IMR-90 (cell line): Measurements from ENCODE around the gene HJURP. TPM values are rescaled to one million over a fixed set of nuclear protein-coding genes. Genes with fewer than 3 reads are reported as not detected.

ENCODE experiments used
- ATAC-seq: fragments of 200-7000 bp; cut with Tn5 transposase; 2 replicates; pipeline ENCODE4 v1.9.1; 2020; ENCODE audit warnings: low read depth, mild to moderate bottlenecking, moderate library complexity
- BruUV-seq: library from RNA; stranded (reverse); fragments of 400-500 nt; replicated peaks from 2 replicates; lab custom pipeline; 2021; lab: Mats Ljungman, UMichigan
- CTCF ChIA-PET: fragments of 300-600 bp; formaldehyde crosslinking; extraction: SDS; loops from one replicate; lab custom pipeline; 2021; ENCODE audit warnings: antibody characterized with exemption; lab: Yijun Ruan, JAX
- POLR2A ChIA-PET: fragments of 300-600 bp; sonication (Branson Sonifier 250); formaldehyde crosslinking; loops from one replicate; lab custom pipeline; 2022; ENCODE audit warnings: antibody characterized with exemption; ENCODE audit not compliant: unreplicated experiment; lab: Charles Lee
- DNase-seq: peaks from one replicate; pipeline ENCODE4 v3.0.0; 2013
- H2AFZ ChIP-seq: replicated peaks from 2 replicates; pipeline ENCODE3; 2013; ENCODE audit warnings: low read length, mild to moderate bottlenecking; ENCODE audit not compliant: poor library complexity
- H2AK5ac ChIP-seq: 2 replicates; pipeline ENCODE4 v1.6.1; 2013; ENCODE audit warnings: low read depth, low read length, inconsistent platforms
- H2AK9ac ChIP-seq: replicated peaks from 2 replicates; pipeline ENCODE3; 2013; ENCODE audit warnings: mild to moderate bottlenecking, low read depth, low read length, moderate library complexity; ENCODE audit not compliant: poor library complexity
- H2BK120ac ChIP-seq: 2 replicates; pipeline ENCODE4 v1.6.1; 2013; ENCODE audit warnings: low read depth, low read length, inconsistent platforms
- H2BK15ac ChIP-seq: 3 replicates; pipeline ENCODE4 v1.6.1; 2013; ENCODE audit warnings: low read depth, low read length, inconsistent platforms
- H2BK20ac ChIP-seq: 2 replicates; pipeline ENCODE4 v1.6.1; 2013; ENCODE audit warnings: low read depth, mild to moderate bottlenecking, inconsistent platforms, low read length, moderate library complexity
- H2BK5ac ChIP-seq: 2 replicates; pipeline ENCODE4 v1.6.1; 2013; ENCODE audit warnings: mild to moderate bottlenecking, low read depth, low read length, inconsistent platforms; ENCODE audit not compliant: poor library complexity, severe bottlenecking
- H3K14ac ChIP-seq: replicated peaks from 2 replicates; pipeline ENCODE4 v1.6.1; 2013; ENCODE audit warnings: low read depth, low read length, inconsistent platforms
- H3K18ac ChIP-seq: 2 replicates; pipeline ENCODE4 v1.6.1; 2013; ENCODE audit warnings: low read depth, low read length, control low read depth
- H3K23ac ChIP-seq: 2 replicates; pipeline ENCODE4 v1.6.1; 2013; ENCODE audit warnings: low read depth, low read length, inconsistent platforms
- H3K27ac ChIP-seq: 2 replicates; pipeline ENCODE4 v1.5.1; 2013; ENCODE audit warnings: mild to moderate bottlenecking, control low read depth, low read length; ENCODE audit not compliant: insufficient read depth
- H3K27me3 ChIP-seq: 2 replicates; pipeline ENCODE4 v1.6.1; 2013; ENCODE audit warnings: low read length; ENCODE audit not compliant: control insufficient read depth, insufficient read depth
- H3K36me3 ChIP-seq: 2 replicates; pipeline ENCODE4 v1.6.1; 2013; ENCODE audit warnings: low read length, mixed read lengths; ENCODE audit not compliant: control insufficient read depth, insufficient read depth
- H3K4ac ChIP-seq: 2 replicates; pipeline ENCODE4 v1.6.1; 2013; ENCODE audit warnings: low read depth, low read length, inconsistent platforms
- H3K4me1 ChIP-seq: 2 replicates; pipeline ENCODE4 v1.6.1; 2013; ENCODE audit warnings: low read length, mixed read lengths; ENCODE audit not compliant: control insufficient read depth, insufficient read depth
- H3K4me2 ChIP-seq: 2 replicates; pipeline ENCODE4 v1.6.1; 2013; ENCODE audit warnings: low read depth, mild to moderate bottlenecking, control low read depth, low read length, moderate library complexity
- H3K4me3 ChIP-seq: 2 replicates; pipeline ENCODE4 v1.5.1; 2013; ENCODE audit warnings: low read depth, mild to moderate bottlenecking, control low read depth, low read length, moderate library complexity; ENCODE audit not compliant: insufficient read depth
- H3K56ac ChIP-seq: 2 replicates; pipeline ENCODE4 v1.6.1; 2013; ENCODE audit warnings: low read length, inconsistent platforms; ENCODE audit not compliant: insufficient read depth; ENCODE audit errors: extremely low read depth
- H3K79me1 ChIP-seq, 2 experiments: 2 replicates each; pipeline ENCODE4 v1.6.1; 2013; ENCODE audit warnings: low read length in 2 of 2, inconsistent platforms in 1 of 2, low read depth in 1 of 2
- H3K9ac ChIP-seq: 2 replicates; pipeline ENCODE4 v1.6.1; 2013; ENCODE audit warnings: low read depth, low read length, control low read depth
- H3K9me1 ChIP-seq: 2 replicates; pipeline ENCODE4 v1.6.1; 2013; ENCODE audit warnings: low read length, inconsistent platforms; ENCODE audit not compliant: insufficient read depth
- H3K9me3 ChIP-seq: 2 replicates; pipeline ENCODE4 v1.6.1; 2013; ENCODE audit warnings: low read length; ENCODE audit not compliant: control insufficient read depth, insufficient read depth
- H4K20me1 ChIP-seq: 2 replicates; pipeline ENCODE4 v1.6.1; 2013; ENCODE audit warnings: low read length, inconsistent platforms; ENCODE audit not compliant: insufficient read depth
- H4K5ac ChIP-seq: 2 replicates; pipeline ENCODE4 v1.6.1; 2013; ENCODE audit warnings: mild to moderate bottlenecking, low read depth, low read length, control low read depth
- H4K8ac ChIP-seq, 2 experiments: 2 replicates each; pipeline ENCODE4 v1.6.1; 2013; ENCODE audit warnings: low read depth in 2 of 2, low read length in 2 of 2, control low read depth in 1 of 2, inconsistent platforms in 1 of 2
- H4K91ac ChIP-seq: 2 replicates; pipeline ENCODE4 v1.6.1; 2013; ENCODE audit warnings: low read depth, low read length, inconsistent platforms; ENCODE audit not compliant: insufficient read depth
- BHLHE40 ChIP-seq: fragments of 150-350 bp; IDR thresholded peaks from 2 replicates; pipeline ENCODE4 v1.6.1; 2016; ENCODE audit warnings: mild to moderate bottlenecking, low read depth, low read length
- ELK1 ChIP-seq: fragments of 150-350 bp; IDR thresholded peaks from 2 replicates; pipeline ENCODE4 v1.6.1; 2016; ENCODE audit warnings: low read depth, mild to moderate bottlenecking, low read length, moderate library complexity, borderline replicate concordance
- MAFK ChIP-seq: IDR thresholded peaks from 2 replicates; pipeline ENCODE4 v1.6.1; 2012; ENCODE audit warnings: low read depth, low read length, improper control_type of control experiment
- MAZ ChIP-seq: IDR thresholded peaks from 2 replicates; pipeline ENCODE4 v1.6.1; 2012; ENCODE audit warnings: low read depth, mild to moderate bottlenecking, low read length, improper control_type of control experiment, moderate library complexity, borderline replicate concordance
- MXI1 ChIP-seq: IDR thresholded peaks from 2 replicates; pipeline ENCODE4 v1.6.1; 2012; ENCODE audit warnings: low read depth, mild to moderate bottlenecking, low read length, moderate library complexity, borderline replicate concordance
- POLR2A ChIP-seq: IDR thresholded peaks from 2 replicates; pipeline ENCODE4 v1.6.1; 2012; ENCODE audit warnings: mild to moderate bottlenecking, low read depth, low read length
- RAD21 ChIP-seq: IDR thresholded peaks from 2 replicates; pipeline ENCODE4 v1.6.1; 2012; ENCODE audit warnings: low read length, improper control_type of control experiment
- RCOR1 ChIP-seq: IDR thresholded peaks from 2 replicates; pipeline ENCODE4 v1.6.1; 2012; ENCODE audit warnings: mild to moderate bottlenecking, low read length, improper control_type of control experiment; ENCODE audit not compliant: insufficient replicate concordance
- SMC3 ChIP-seq: fragments of 150-350 bp; IDR thresholded peaks from 2 replicates; pipeline ENCODE4 v1.6.1; 2016; ENCODE audit warnings: low read depth, mild to moderate bottlenecking, antibody characterized with exemption, low read length, moderate library complexity
- WGBS, 2 experiments: methylation state at CpG; one replicate each; pipeline versions ENCODE4 v1.1.5 to v1.1.7; 2013; ENCODE audit warnings: missing lambda C conversion rate in 2 of 2; ENCODE audit not compliant: insufficient read length in 1 of 2; ENCODE audit errors: extremely low coverage in 2 of 2; 5-methylcytosine and 5-hydroxymethylcytosine counted together
- dilution Hi-C: fragments of 300-500 bp; cut with HindIII; formaldehyde crosslinking; loops from one replicate; pipeline ENCODE4 v1.14.3; 2018; ENCODE audit warnings: low sequenced_read_pairs; ENCODE audit not compliant: unreplicated experiment
- in situ Hi-C: fragments of 300-500 bp; cut with MboI; formaldehyde crosslinking; loops from 3 replicates; pipeline ENCODE4 v1.14.3; 2019; ENCODE audit warnings: low sequenced_read_pairs, inconsistent platforms, mixed read lengths
- intact Hi-C: fragments of 100-400 bp; cut with micrococcal nuclease; formaldehyde crosslinking; loops from 2 replicates; pipeline ENCODE4 v1.10.0; 2022
- polyA plus RNA-seq, 3 experiments: library from polyadenylated mRNA; depleted of rRNA; stranded (reverse); fragments of >200 nt; gene quantifications; 2 replicates each; pipeline ENCODE4 v1.2.3, GENCODE V29; 2012; ENCODE audit warnings: low replicate concordance in 1 of 3
- total RNA-seq: library from RNA; depleted of rRNA; stranded (reverse); fragments of >200 nt; gene quantifications from 2 replicates; pipeline ENCODE4 v1.2.3, GENCODE V29; 2012

The HJURP gene
- total and polyA plus RNA-seq, 2 of the 4 experiments (the other 2 are of a cell fraction), result 22.6 to 26.5 TPM

DNA sequence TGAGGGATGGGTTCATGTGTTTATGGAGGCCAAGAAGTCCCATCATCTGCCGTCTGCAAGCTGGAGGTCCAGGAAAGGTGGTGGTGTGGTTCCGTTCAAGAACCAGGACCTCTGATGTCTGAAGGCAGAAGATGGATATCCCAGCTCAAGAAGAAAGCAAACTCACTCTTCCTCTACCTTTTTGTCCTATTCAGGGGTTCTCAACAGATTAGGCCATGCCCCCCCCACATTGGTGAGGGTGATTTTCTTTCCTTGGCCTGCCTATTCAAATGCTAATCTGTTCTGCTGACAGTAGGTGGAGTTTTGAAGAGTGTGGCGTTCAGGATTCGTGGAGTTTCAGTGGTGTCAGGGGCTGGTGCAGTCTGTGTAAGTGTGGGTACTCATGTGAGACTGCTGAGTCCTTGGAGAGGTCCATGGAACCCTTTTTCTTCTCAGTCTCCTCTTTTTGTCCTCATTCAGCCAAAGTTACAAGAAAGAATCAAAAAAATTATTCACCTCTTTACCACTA is 8.0 kb upstream of the HJURP start:
- no peak overlapping the region for H4K91ac ChIP-seq
- in situ Hi-C loops (no loop called here), intact Hi-C loops (no loop called here), dilution Hi-C loops (no loop called here)
- H2BK20ac ChIP-seq, result no peak overlapping the region
- H3K9me1 ChIP-seq, result no peaks in the 10 kb centered on the region
- ChIA-PET CTCF (no interaction called here), POLR2A (no interaction called here)
- H3K27ac ChIP-seq, result no peak overlapping the region
- no peaks in the 10 kb centered on the region for H3K4me1 ChIP-seq
- peaks cover 4% of the 10 kb centered on the region; the same call in 1 of the 2 replicates for H3K36me3 ChIP-seq
- no peak overlapping the region for H3K4ac ChIP-seq
- no peak overlapping the region for H2BK5ac ChIP-seq
- H2BK15ac ChIP-seq, result no peak overlapping the region
- H3K18ac ChIP-seq, result no peak overlapping the region
- no CpG with 5 or more reads among the region's 4 CpGs for WGBS, 2 experiments
- no peak overlapping the region for H3K14ac ChIP-seq
- H4K8ac ChIP-seq, result no peak overlapping the region
- H3K27me3 ChIP-seq, result no peaks in the 10 kb centered on the region
- no peak overlapping the region for H2BK120ac ChIP-seq
- H3K9me3 ChIP-seq, result no peaks in the 10 kb centered on the region
- 0 out of 4 replicates have a peak, but pooled peaks cover 0 to 3% of the 10 kb centered on the region in 2 experiments for H3K79me1 ChIP-seq
- H3K56ac ChIP-seq, result no peak overlapping the region
- H4K20me1 ChIP-seq, result no peaks in the 10 kb centered on the region
- no peak overlapping the region for H3K4me3 ChIP-seq
- TF ChIP-seq BHLHE40 (no peak), MAFK (no peak), ELK1 (no peak), RCOR1 (no peak), MXI1 (no peak), MAZ (no peak), RAD21 (no peak), SMC3 (no peak), POLR2A (no peak)
- no peak overlapping the region for H4K5ac ChIP-seq
- BruUV-seq, result no TSS peak
- no peak overlapping the region for H3K23ac ChIP-seq
- H3K4me2 ChIP-seq, result no peak overlapping the region
- no peak for ATAC-seq
- no peak overlapping the region for H2AK9ac ChIP-seq
- no peak overlapping the region for H3K9ac ChIP-seq
- no peak overlapping the region for H2AK5ac ChIP-seq
- no peak overlapping the region for H2AFZ ChIP-seq
- DNase-seq, result no peak
